Measurements from ENCODE around the gene NMBR. TPM values are rescaled to one million over a fixed set of nuclear protein-coding genes. Genes with fewer than 3 reads are reported as not detected.

Gene NMBR
- total RNA-seq, 1 donor: not detected

GRCh38 chr6:142026471-142026870, 120.5 kb downstream of the NMBR start:
- Histone ChIP-seq H3K4me2 (ENCODE audit: insufficient read depth, low read length) (no peak overlapping the region), H3K4me3 (ENCODE audit: insufficient read depth, low read length) (no peak overlapping the region), H4K20me1 (ENCODE audit: insufficient read depth, low read length) (no peaks in the 10 kb centered on the region), H3K27me3 (ENCODE audit: insufficient read depth, low read length) (no peaks in the 10 kb centered on the region), H3K9me3 (ENCODE audit: low read depth, low read length) (peaks cover 4% of the 10 kb centered on the region), H3K27ac (ENCODE audit: low read depth, low read length) (no peak overlapping the region), H3K79me2 (ENCODE audit: insufficient read depth, low read length) (no peaks in the 10 kb centered on the region), H2AFZ (ENCODE audit: low read length) (no peak overlapping the region), H3K4me1 (ENCODE audit: insufficient read depth, low read length) (no peaks in the 10 kb centered on the region), H3K36me3 (ENCODE audit: insufficient read depth, low read length) (no peaks in the 10 kb centered on the region)
- DNase-seq (ENCODE audit: insufficient read length, low spot score, missing footprints): no peak
- TF ChIP-seq CTCF (IDR thresholded peaks at IDR 0.05; ENCODE audit: extremely low read depth, low read depth, low read length): no peak

Other genes starting within 250 kb of the NMBR start
- gene GJE1, start 14.2 kb downstream of the NMBR start, total RNA-seq: not detected in 2 replicates
- gene VTA1, start 141 bp upstream of the NMBR start, total RNA-seq: 61.5 and 65.1 TPM in 2 replicates
- under 0.01 and 0.36 TPM in 2 replicates for gene ADGRG6, start 154.9 kb upstream of the NMBR start, total RNA-seq

Measured in osteoblast (primary cell).